ENCODE data around the gene PCBP3.

The PCBP3 gene

GRCh38 chr21:45643021-45643980, at the start of gene PCBP3:
Gene PCBP3, plus strand, starts transcription at chr21:45643725. Its CDS starts 206,361 bp downstream, at chr21:45850086.
- no peak for TF ChIP-seq CTCF (IDR thresholded peaks at IDR 0.05; ENCODE audit: control extremely low read depth, extremely low read depth, low read depth, missing control alignments)
- peak; percentile 89 for DNase-seq (ENCODE audit: extremely low spot score)
- POLR2A ChIA-PET: no interaction called here
- CTCF ChIA-PET: no interaction called here

DNA sequence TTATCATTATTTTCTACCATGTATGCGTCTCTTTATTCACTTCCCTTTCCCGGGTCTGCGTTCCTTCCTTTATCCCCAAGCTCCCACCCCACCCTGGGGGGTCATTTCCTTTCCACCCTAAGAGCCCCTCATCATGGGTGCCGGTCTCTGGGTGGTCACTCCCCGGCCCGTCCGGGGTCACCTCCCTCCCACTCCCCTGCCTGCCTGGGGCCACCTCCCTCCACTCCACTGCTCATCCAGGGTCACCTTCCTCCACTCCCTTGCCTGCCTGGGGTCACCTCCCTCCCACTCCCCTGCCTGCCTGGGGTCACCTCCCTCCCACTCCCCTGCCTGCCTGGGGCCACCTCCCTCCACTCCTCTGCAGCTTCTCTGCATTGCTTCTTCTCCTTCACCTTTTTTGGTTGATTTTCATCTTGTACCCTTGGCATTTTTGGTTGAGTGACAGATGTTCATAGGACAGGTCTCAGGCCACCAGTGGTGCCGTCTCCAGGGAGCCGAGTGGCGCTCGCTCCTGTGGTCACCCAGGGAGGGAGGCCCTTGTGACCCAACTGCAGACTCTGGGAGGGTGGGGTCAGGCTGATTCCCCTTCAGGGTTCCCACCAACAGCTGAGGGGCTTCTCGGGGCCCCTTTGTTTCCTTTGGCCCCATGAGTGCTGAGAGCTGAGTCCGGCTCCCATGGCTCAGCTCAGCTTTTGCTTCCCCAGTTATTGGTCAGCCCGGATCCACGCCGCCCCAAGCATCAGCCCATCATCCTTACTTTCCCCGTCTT, 48.6 kb upstream of the PCBP3 start:
- DNase-seq (ENCODE audit: extremely low spot score): no peak
- ChIA-PET POLR2A (no interaction called here), CTCF (interaction anchor here (0.9 to 2.9 kb wide), 7 partner anchors 11 to 54 kb away, joined by 3 to 14 read pairs (median 6); no protein-coding TSS in a partner anchor)
- TF ChIP-seq CTCF (IDR thresholded peaks at IDR 0.05; ENCODE audit: control extremely low read depth, extremely low read depth, low read depth, missing control alignments): no peak

DNA sequence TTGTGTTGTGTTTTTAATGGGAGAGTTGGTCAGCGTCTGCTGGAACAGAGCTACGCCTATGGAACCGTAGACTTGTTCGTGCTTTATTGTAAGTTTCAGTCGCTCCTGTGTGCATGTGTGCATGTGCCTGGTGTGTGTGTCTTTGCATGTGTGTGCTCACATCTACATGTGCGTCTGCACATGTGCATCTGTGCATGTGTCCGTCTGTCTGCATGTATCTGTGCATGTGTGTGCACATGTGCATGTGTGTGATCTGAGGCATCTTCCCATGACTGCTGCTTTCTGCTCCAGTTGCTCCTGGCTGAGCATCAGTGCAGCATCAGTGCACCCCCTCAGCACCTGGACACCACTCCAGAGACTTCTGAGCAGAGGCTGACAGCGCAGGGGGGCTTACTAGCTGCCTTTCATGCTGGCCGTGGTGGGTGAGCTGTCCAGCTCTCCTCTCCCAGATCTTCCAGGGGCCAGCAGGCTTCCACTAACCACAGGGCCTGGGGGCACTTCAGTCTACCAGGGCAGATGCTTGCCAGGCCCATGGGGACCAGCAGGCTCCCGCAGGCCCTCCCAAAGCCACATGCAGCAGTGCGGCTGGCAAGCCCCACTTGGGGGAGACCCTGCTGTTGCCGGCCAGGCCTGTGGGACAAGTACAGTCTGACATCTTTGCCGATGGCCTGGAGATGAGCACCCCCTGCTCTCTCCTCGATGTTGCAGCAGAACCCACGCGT, 47.8 kb upstream of the PCBP3 start:
- TF ChIP-seq CTCF (IDR thresholded peaks at IDR 0.05; ENCODE audit: control extremely low read depth, extremely low read depth, low read depth, missing control alignments): no peak

GRCh38 chr21:45596704-45597318, 46.7 kb upstream of the PCBP3 start:
- peak; percentile 87 for DNase-seq (ENCODE audit: extremely low spot score)
- POLR2A ChIA-PET: no interaction called here
- peak; percentile 91 for TF ChIP-seq CTCF (IDR thresholded peaks at IDR 0.05; ENCODE audit: control extremely low read depth, extremely low read depth, low read depth, missing control alignments)
- CTCF ChIA-PET: interaction anchor here (0.6 to 2.9 kb wide), 24 partner anchors 10 to 304 kb away, joined by 3 to 14 read pairs (median 4); no protein-coding TSS in a partner anchor

More for the DNA sequence above, 47.8 kb upstream of the PCBP3 start:
- DNase-seq (ENCODE audit: extremely low spot score): no peak
- ChIA-PET CTCF (interaction anchor here (0.7 to 2.9 kb wide), 18 partner anchors 9 to 303 kb away, joined by 3 to 14 read pairs (median 4); no protein-coding TSS in a partner anchor), POLR2A (no interaction called here)

- ChIA-PET CTCF (interaction anchor here (1.2 to 1.4 kb wide), 3 partner anchors 12 to 34 kb away, joined by 3 to 8 read pairs (median 4); no protein-coding TSS in a partner anchor), POLR2A (no interaction called here)
- TF ChIP-seq CTCF (IDR thresholded peaks at IDR 0.05; ENCODE audit: control extremely low read depth, extremely low read depth, low read depth, missing control alignments): no peak
- DNase-seq (ENCODE audit: extremely low spot score): no peak
Measured at GRCh38 chr21:45598109-45598508, 45.4 kb upstream of the PCBP3 start.
